AG20443 (cell line): Measurements from ENCODE around the gene ZNF688.

Experiments
- DNase-seq: peaks from one replicate; pipeline ENCODE4 v3.0.0; 2012; ENCODE audit warnings: low spot score, mixed read lengths

The ZNF688 gene

DNA sequence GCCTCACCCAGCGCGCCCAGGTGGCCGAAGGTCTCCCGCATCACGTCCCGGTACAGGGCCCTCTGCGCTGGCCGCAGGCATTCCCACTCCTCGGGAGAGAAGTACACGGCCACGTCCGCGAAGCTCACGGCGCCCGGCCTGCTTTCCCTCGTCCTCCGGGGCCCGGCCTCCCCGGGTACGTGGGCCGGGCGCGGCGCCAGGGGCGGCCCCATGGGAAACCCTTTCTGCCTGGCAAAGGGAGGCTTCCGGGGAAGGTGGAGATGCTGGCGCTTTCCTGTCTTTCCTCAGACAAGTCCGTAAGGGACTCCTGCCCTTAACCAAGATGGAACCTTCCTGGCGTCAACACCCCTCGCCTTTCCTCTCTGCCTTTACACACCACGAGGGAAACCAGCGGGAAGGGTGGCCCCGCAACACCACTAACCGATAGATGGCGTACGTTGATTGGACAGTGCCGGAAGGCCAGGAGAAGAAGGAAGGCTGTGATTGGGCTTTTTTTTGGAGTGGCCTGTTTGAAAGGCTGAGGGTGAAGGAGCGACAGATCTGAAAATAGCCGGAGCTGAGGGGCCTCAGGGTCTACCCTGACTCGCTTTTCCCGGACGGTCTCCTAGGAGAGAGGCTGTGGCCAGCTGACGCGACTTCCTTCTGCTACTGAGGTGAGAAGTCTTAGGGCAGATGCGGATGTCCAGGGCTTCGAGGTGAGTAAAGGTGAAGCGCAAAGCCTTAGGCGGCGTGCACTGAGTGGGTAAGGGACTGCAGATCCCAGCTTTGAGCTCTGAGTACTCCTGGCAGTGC, 14.1 kb upstream of the ZNF688 start, which contains the start of gene ZNF785:
TSS of gene ZNF785 (minus strand) at position 298 of the 792 bp plus-strand sequence. CDS start at position 212, 86 bp downstream.
- peak; percentile 98 for DNase-seq

DNA sequence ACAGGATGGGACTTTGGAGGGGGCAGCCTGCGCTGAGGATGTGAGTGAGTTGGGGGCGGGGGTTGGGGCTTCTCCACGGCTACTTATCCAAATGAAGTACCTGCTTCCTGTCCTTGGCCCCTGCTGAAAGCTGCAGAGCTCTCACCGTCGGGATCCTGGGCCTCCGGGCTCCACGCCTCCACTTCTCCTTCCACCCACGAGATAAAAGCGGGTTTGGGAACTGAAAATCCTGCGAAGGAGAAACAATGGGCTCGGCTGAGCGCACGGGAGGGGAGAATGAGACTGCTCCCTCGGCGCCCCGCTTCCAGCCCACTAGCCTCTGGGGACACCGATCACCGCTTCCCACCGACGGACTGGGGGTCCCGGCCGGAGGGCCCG, 13.5 kb upstream of the ZNF688 start:
- peak; percentile 25 for DNase-seq

DNA sequence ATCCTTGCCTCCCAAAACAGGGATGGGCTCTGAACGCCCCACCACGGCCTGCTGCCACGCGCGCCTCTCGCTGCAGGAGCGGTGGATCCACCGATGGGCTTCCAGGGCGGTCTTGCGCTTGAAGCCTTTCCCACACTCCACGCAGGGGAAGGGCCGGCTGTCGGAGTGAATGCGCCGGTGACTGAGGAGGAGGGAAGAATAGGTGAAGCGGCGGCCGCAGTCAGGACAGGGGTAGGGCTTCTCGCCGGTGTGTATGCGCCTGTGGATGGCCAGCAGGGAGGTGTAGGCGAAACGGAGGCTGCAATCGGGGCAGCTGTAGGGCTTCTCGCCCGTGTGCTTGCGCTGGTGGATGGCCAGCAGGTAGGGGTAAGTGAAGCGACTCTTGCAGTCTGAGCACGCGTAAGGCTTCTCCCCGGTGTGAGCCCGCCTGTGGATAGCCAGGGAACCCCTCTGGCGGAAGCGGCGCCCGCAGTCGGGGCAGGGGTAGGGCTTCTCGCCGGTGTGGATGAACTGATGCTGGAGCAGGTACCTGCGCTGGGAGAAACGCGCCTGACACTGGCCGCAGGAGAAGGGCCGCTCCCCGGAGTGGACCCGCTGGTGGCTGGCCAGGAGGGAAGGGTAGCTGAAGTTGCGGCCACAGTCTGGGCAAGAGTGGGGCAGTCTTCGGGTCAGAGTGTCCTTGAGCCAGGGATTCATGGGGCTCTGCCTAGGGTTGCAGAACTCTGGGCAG, 11.3 kb upstream of the ZNF688 start:
- no peak for DNase-seq

DNA sequence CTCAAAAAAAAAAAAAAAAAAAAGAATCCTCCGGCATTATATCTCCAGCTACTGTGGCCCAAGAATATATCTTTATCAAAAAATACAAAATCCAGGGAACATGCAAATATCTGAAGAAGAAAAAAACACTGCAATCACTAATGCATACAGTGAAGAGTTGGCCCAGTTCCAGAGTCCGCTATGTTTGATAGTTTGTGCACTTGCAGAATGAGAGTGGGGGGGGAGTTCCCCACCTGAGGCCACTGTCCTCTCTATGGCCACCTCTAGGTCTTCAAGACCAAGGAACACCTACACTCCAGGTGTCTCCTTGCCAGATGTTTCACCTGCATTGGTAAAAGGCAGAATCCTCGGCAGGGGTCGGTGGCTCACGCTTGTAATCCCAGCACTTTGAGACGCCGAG, 9.9 kb upstream of the ZNF688 start:
- no peak for DNase-seq

DNA sequence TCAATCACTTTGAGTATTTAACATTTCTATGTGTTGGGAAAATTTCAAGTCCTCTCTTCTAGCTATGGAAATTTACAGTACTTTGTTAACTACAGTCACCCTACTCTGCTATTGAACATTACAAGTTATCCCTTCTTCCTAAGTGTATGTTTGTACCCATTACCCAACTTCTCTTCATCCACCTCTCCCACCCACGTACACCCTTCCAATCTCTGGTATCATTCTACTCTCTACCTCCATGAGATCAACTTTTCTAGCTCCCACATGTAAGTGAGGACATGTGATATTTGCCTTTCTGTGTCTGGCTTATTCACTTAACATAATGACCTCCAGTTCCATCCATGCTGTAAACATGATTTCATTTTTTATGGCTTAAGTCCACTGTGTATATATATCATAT, 3.2 kb upstream of the ZNF688 start:
- DNase-seq, result no peak

DNA sequence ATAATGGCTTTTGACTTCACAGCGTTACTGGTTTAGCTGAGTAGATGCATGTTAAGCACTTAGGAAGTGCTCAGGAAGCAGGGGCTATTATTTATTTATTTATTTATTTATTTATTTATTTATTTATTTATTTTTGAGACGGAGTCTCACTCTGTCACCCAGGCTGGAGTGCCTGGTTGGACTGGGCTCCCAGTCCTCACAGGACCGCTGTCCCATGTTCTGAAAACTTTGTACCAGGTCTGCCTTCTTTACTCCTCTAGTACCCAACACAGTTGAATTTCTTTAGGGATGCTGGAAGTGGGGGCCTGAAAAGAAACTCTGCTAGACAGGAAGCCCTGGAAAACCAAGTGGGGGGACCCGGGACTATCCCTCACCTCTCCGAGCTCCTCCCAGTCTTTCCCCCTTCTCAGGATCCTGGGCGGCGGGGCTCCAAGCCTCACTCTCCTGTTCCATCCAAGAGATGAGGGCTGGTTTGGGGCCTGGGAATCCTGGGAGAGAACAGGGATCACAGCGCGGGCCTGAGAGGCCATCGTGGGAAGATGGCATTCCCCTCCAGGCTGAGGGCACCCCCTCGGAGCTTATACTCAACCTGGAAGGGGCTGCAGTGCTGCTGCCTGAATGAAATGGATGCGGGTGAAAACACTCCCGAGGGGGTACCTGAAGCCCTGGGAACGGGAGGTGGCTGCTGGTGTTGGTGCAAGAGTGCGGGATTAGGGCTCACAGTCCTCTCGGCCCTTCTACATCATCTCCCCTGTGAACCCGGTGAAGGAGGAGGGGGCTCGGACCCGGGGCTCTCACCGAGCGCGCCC, 674 bp downstream of the ZNF688 start:
- DNase-seq, result peak; percentile 42

DNA sequence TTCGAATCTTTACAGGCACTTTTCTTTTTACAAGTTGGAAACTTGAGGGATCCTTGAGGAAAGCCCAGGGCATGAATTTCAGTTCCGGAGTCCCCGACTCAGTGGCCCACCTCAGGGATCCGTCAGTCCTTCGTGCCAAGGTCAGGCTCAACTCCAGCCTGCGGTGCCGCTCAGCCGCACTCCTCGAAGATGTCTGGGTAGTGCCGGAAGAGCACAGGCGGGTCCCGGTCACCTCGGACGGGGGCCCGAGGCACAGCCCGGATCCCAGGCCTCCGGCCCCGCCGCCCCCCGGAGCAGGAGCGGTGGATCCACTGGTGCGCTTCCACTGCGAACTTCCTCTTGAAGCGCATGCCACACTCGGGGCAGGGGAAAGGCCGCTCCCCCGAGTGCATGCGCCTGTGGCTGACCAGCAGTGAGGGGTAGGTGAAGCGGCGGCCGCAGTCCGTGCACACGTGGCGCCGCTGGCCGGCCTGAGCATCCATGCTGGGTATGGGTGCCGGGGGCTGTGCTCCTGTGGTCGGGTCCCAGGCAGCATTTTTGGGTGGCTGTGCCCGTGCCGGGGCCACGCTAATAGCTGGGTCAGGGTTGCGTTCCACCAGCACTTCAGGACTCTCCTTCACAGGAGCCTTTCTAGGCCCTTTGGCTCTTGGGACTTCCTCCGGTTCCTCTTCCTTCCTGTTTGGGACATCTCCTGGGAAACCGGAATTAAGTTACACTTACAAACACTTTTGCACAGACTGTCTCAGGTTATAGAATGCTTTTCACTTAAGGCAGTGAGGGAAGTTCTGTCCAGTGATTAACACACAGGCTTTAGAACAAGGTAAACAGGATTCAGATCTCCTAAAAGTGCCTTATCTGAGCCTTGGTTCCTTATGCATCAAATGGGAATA, 1.5 kb downstream of the ZNF688 start:
- no peak for DNase-seq

DNA sequence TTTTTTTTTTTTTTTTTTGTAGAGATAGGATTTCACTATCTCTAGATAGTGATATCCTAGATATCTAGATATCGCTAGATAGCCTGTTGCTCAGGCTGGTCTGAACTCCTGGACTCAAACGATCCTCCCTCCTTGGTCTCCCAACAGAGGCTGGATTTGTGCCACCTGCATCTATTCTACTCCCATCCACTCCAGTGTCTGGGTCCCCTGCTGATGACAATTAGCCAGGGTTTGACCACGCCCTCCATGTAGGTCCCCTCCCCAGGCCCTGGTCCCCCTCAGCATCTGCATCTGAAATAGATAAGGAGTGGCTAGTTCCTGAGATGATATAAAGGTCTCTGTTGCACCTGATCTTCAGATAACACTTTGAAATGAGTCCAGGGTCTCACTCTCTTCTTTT, 2.2 kb downstream of the ZNF688 start:
- DNase-seq, result no peak

DNA sequence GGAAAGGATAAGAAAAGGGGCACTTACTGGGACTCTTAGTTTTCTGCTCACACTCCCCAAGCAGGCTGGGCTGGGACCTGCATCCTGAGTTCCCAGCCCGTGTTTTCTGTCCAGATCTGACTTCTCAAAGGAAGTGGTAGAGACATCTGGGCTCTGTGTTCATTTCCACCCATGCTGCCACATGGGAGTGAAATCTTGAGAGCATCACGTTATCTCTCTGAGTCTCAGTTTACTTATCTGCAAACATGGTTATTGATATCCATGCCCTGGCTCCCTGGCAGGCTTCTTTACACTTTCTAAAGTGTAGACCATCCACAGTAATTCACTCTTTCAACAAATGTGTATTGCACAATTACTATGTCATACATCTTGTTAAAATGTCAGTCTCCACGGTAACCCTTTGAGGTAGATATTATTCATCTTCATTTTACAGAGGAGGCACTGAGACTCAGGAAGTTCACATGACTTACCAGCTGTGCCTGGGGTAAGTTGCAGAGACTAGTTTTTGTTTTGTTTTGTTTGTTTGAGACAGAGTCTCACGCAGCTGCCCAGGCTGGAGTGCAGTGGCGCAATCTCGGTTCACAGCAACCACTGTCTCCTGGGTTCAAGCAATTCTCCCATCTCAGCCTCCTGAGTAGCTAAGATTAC, 3.4 kb downstream of the ZNF688 start:
- DNase-seq, result peak; percentile 20

DNA sequence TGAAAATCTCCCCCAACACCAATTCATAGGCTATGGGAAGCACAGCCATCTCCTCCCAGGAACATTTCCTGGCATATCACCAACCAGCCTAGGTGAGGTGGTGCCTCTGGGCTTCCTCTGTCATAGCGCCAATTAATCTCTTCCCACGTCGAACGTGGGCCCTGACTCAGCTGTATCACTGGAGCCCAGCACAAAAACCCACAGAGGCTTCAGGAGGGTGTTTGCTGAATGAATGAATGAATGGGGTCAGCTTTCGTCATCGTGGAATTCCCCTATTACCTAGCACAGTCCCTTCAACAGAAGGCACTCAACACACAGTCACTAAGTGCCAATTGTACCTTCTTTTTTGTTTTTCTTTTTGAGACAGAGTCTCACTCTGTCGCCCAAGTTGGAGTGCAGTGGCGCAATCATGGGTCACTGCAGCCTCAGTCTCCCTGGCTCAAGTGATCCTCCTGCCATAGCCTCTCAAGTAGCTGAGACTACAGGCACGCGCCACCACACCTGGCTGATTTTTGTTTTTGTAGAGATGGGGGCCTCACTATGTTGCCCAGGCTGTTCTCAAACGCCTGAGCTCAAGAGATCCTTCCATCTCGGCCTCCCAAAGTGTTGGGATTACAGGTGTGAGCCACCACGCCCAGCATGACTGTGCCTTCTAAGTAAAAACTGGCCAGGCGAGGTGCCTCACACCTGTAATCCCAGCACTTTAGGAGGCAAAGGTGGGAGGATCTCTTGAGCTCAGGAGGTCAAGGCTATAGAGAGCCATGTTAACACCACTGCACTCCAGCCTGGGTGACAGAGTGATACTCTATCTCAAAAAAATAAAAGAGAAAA, 4.1 kb downstream of the ZNF688 start:
- DNase-seq, result no peak

DNA sequence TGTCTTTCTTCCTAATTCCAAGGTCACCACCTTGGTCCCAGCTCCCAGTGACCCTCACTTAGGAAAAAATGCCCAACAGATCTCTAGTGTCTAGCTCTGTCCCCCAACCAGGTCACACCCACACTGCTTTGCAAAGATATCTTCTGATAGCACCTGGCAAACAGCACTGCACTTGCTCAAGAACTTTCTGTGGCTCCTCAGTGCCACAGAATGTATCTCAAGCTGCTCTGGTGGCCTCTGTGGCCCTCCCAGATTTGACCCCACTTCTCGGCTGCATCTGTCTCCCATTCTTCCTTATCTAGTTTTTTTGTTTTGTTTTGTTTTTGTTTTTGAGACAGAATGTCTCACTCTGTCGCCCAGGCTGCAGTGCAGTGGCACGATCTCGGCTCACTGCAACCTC, 5.0 kb downstream of the ZNF688 start:
- DNase-seq, result no peak

DNA sequence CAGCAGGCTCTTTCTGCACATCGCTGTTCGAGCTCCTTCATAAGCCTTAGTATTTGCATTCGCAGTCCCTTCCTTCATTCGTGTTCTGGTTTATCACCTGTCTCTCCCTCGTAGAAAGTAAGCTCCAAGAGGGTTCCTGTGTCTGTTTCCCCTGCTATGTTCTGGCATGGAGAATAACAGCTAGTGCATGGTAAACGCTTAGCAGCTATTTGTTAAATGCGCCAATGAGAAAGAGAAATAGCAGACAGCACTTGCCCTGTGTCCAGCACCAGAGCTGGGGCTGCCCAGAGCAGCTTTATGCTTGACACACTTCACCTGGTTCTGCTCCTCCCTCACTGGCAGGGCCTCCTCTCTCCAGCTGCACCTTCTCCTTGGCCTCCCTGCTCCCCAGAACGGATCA, 5.5 kb downstream of the ZNF688 start:
- DNase-seq, result no peak

DNA sequence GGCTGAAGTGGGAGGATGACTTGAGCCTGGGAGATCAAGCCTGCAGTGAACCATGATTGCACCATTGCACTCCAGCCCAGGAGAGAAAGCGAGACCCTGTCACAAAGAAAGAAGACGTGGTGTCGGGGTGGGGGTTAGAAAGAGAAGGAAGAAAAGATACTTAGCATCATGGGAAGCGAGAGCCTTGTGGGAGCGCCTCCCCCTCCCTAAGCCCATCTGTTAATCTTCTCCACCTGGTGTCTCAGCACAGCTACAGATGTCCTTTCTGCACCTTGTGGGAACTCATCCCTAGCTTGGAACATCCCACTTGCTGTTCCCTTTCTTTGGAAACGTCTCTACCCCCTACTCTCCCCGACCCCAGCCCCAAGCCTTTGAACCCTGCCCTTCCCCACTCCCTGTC, 6.0 kb downstream of the ZNF688 start:
- DNase-seq, result no peak

DNA sequence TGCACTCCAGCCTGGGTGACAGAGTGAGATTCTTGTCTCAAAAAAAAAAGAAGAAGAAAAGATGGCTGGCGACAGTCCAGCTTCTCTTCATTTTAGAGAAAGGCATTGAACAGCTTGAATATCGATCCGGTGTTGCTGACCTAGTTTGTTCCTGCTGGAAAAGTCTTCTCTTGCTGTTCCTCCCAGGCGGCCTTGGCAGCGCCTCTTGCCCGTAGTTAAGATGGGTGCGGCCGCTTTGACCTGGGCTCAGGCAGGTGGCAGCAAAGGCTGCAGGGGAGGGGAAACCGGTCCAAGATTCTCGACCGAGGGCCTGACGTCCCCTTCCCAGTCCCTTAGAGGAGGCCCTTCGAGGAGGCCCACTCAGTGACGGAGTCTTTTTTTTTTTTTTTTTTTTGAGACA, 9.5 kb downstream of the ZNF688 start:
- no peak for DNase-seq

DNA sequence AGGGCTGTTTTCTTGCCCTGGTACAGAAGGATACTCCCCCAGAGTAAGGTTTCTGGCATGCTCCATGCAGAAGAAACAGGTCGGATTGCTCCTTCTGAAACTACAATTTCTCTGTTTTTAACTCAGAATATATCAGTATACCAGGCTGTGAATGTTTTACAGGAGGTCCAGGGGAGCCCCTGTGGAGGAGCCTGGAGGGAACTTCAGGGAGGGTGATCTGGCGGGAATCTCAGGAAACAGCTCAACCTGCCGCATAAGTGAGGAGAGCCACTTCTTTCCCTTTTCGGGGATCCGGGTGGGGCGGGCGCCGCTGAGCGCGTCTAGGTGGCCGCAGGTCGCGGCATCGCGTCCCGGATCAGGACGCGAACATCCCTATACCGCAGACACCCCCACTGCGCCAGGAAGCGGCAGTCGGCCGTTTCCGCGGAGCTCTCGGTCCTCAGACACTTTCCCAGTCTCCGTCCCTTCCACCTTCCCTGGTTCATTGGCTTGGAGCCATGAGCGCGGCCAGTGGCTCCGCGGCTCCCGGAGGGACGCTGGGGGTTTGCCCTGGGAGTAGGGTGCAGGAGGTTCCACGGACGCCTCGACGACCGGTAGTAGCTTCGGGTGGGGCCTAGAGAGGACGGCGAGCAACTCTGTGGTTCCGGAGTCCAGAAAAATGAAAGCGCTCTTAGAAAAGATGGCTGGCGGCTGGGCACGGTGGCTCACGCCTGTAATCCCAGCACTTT, 10.3 kb downstream of the ZNF688 start:
- DNase-seq, result no peak

DNA sequence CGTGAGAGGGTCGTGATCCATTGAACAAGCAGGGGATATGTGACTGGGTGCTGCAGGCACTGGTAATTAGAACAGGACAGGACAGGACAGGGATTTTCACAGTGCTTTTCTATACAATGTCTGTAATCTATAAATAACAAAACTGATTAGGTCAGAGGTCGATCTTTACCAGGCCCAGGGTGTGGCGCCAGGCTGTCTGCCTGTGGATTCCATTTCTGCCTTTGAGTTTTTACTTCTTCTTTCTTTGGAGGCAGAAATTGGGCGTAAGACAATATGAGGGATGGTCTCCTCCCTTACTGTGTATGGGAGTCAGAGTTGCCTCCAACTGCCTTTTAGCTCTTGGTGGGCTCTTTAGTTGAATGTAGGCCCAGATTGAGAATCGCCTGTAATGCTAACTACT, 11.8 kb downstream of the ZNF688 start:
- no peak for DNase-seq

DNA sequence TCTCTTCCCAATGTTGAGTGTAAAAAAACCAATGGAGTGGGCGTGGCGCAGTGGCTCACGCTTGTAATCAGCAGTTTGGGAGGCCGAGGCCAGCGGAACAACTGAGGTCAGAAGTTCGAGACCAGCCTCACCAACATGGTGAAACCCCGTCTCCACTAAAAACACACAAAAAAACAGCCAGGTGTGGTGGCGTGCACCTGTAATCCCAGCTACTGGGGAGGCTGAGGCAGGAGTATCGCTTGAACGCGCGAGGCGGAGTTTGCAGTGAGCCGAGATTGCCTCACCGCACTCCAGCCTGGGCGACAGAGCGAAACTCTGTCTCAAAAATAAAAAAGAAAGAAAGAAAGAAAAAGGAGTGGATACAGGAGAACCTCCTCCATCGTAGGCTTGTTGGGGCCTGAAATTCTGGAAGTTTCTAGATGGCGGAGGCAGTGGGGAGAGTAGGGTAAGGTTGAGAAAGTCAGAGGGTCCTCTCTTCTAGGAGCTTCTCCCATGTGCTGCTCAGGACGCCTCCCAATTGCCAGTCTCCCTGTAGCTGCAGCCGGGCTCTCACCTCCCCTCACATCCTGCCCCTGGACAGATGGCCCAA, 12.6 kb downstream of the ZNF688 start:
- DNase-seq, result no peak

DNA sequence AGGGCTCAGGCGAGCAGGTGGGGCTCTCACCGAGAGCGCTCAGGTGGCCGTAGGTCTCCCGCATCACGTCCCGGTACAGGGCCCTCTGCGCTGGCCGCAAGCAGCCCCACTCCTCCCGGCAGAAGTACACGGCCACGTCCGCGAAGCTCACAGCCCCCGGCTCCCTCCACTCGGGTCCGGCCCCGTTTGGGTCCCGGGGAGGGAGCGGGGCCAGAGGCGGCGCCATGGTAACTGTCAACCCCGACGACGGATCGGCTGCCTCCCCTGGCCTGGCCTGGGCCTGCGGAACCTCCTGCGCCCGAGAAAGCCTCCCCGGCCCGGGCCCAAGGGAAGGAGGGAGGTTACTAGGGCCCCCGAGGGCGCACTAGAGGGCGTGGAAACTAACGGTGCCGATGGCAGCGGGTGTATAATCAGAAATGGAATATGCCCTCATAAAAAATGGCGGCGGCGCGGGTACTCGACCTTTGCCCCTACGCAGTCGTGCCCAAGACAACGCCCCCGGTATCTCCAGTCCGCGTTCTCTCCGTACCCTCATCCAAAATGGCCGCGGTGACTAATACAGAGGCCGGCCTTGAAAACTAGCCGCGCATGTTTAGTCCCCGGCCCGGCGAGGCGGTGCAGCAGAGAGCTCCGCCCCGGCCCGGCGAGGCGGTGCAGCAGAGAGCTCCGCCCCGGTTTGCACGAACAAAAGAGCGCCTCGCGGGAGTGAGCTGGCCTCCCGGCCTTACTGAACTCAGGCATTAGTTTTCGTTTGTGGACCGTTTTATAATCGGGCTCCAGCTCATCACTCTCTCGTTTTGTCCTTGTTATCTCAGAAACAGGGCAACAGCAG, 13.3 kb downstream of the ZNF688 start, which contains the start of gene ZNF764:
TSS of gene ZNF764 (minus strand) at position 418 of the 832 bp plus-strand sequence. CDS start at position 226, 192 bp downstream.
- DNase-seq, result peak; percentile 98
